HG02938 (cell line): ENCODE results near the gene NUDCD2.
"Not testable (repeated sequence)": the region's sequence is repeated elsewhere in the genome, so short reads cannot be mapped to it uniquely, and the experiment has no call there.

Experiments
- ATAC-seq: cut with Tn5 transposase; IDR thresholded peaks from one replicate; pipeline ENCODE4 v1.9.1; 2021; ENCODE audit warnings: mild to moderate bottlenecking, moderate library complexity; ENCODE audit not compliant: unreplicated experiment

The NUDCD2 gene

GRCh38 chr5:163473635-163474243, 13.8 kb upstream of the NUDCD2 start:
- ATAC-seq = peak; percentile 92

GRCh38 chr5:163467682-163468081, 7.8 kb upstream of the NUDCD2 start:
- no peak for ATAC-seq

GRCh38 chr5:163463063-163463435, 3.1 kb upstream of the NUDCD2 start:
- ATAC-seq = no peak

- no peak for ATAC-seq
Observed at GRCh38 chr5:163460562-163461171, 765 bp upstream of the NUDCD2 start, which contains the start of gene HMMR. TSS of gene HMMR (plus strand) at chr5:163460632. CDS start at chr5:163460693, 61 bp downstream.

GRCh38 chr5:163459462-163459818, 462 bp downstream of the NUDCD2 start:
- ATAC-seq = peak; percentile 8

GRCh38 chr5:163458778-163459385, 1.0 kb downstream of the NUDCD2 start:
- no peak for ATAC-seq

GRCh38 chr5:163456840-163457239, 3.1 kb downstream of the NUDCD2 start:
- no peak for ATAC-seq

- ATAC-seq = no peak
Observed at GRCh38 chr5:163456029-163456589, 3.8 kb downstream of the NUDCD2 start.

GRCh38 chr5:163455406-163455805, 4.5 kb downstream of the NUDCD2 start:
- ATAC-seq = not testable (repeated sequence)

GRCh38 chr5:163453705-163454104, 6.2 kb downstream of the NUDCD2 start:
- no peak for ATAC-seq

- no peak for ATAC-seq
Observed at GRCh38 chr5:163451489-163451888, 8.4 kb downstream of the NUDCD2 start.

- no peak for ATAC-seq
Observed at GRCh38 chr5:163448491-163448890, 11.4 kb downstream of the NUDCD2 start.

GRCh38 chr5:163447875-163448274, 12.0 kb downstream of the NUDCD2 start:
- no peak for ATAC-seq

GRCh38 chr5:163447191-163447590, 12.7 kb downstream of the NUDCD2 start:
- no peak for ATAC-seq

GRCh38 chr5:163445345-163445744, 14.6 kb downstream of the NUDCD2 start:
- no peak for ATAC-seq

- no peak for ATAC-seq
Observed at GRCh38 chr5:163444526-163444925, 15.4 kb downstream of the NUDCD2 start.

GRCh38 chr5:163440954-163441353, 18.9 kb downstream of the NUDCD2 start:
- no peak for ATAC-seq

- no peak for ATAC-seq
Observed at GRCh38 chr5:163439092-163439425, 20.8 kb downstream of the NUDCD2 start.

- peak; percentile 97 for ATAC-seq
Observed at GRCh38 chr5:163437309-163438182, 22.4 kb downstream of the NUDCD2 start, which contains the start of gene CCNG1. TSS of gene CCNG1 (plus strand) at chr5:163437595. CDS start at chr5:163439257, 1,662 bp downstream.

- no peak for ATAC-seq
Observed at GRCh38 chr5:163437011-163437308, 22.9 kb downstream of the NUDCD2 start.

GRCh38 chr5:163436515-163436914, 23.4 kb downstream of the NUDCD2 start:
- no peak for ATAC-seq
